Transverse colon (tissue), 4 donors: ENCODE results near the gene INO80. TPM values are rescaled to one million over a fixed set of nuclear protein-coding genes. Genes with fewer than 3 reads are reported as not detected.

Experiments used
- DNase-seq: peaks from one replicate; pipeline ENCODE4 v3.0.0-alpha.2; 2019
- H3K27ac ChIP-seq, 4 donors: fragments of 200-600 bp; sonication (generic); 2 replicates each; pipeline ENCODE4 v1.5.1; 2016 to 2018; ENCODE audit warnings: inconsistent platforms in 4 of 4
- H3K27me3 ChIP-seq: fragments of 200-600 bp; sonication (generic); 2 replicates; pipeline ENCODE4 v1.5.1; 2017; ENCODE audit warnings: inconsistent platforms
- H3K36me3 ChIP-seq, 4 donors: fragments of 200-600 bp; sonication (generic); 2 replicates each; pipeline ENCODE4 v1.5.1; 2017 to 2019; ENCODE audit warnings: inconsistent platforms in 4 of 4
- H3K4me1 ChIP-seq, 4 donors: fragments of 200-600 bp; sonication (generic); 2 replicates each; pipeline ENCODE4 v1.5.1; 2017 to 2020; ENCODE audit warnings: inconsistent platforms in 4 of 4
- H3K4me3 ChIP-seq, 4 donors: fragments of 200-600 bp; sonication (generic); 1 replicate in 1 of 4; 2 replicates in 3 of 4; pipeline versions ENCODE4 v1.5.1 to v1.6.1; 2017 to 2019; ENCODE audit warnings: inconsistent platforms in 4 of 4
- H3K9me3 ChIP-seq, 2 donors: fragments of 200-600 bp; sonication (generic); 2 replicates each; pipeline ENCODE4 v1.5.1; 2017 to 2019; ENCODE audit warnings: inconsistent platforms in 2 of 2
- EP300 ChIP-seq: sonication (generic); formaldehyde crosslinking; IDR thresholded peaks from one replicate; pipeline ENCODE4 v1.6.1; 2017; ENCODE audit warnings: antibody characterized with exemption, low read depth
- POLR2A ChIP-seq: fragments of 450-650 bp; IDR thresholded peaks from one replicate; pipeline ENCODE4 v1.6.1; 2016; ENCODE audit warnings: antibody characterized with exemption, mild to moderate bottlenecking, moderate library complexity
- POLR2AphosphoS5 ChIP-seq, 3 donors: sonication (generic); formaldehyde crosslinking; IDR thresholded peaks; one replicate each; pipeline ENCODE4 v1.6.1; 2016; ENCODE audit warnings: antibody characterized with exemption in 3 of 3
- WGBS, 2 donors: methylation state at CpG; one replicate each; pipeline ENCODE4 v1.1.5; 2018; ENCODE audit warnings: low coverage in 1 of 2; 5-methylcytosine and 5-hydroxymethylcytosine counted together
- in situ Hi-C, 4 donors: fragments of 200-750 bp; cut with MboI; loops; one replicate each; pipeline versions ENCODE4 v1.15.0 to v1.15.1; 2017; ENCODE audit warnings: low sequenced_read_pairs in 3 of 4, low pct_ligation_motif_present in 1 of 4, low pct_unique_long_range_greater_than_20kb in 1 of 4
- intact Hi-C: fragments of 100-400 bp; cut with DNase I; formaldehyde crosslinking; loops from one replicate; pipeline ENCODE4 v1.15.1; 2023; ENCODE audit warnings: low total_unique reads
- total RNA-seq, 4 donors: library from RNA; depleted of rRNA; stranded (reverse); fragments of >200 nt; gene quantifications; one replicate each; pipeline ENCODE4 v1.1.0, GENCODE V29; 2016
- TF ChIP-seq, protein P1 (sequence below), 5 experiments: fragments of 200-600 bp in 3 of 5; fragments of 450-650 bp in 2 of 5; sonication (generic) in 3 of 5; IDR thresholded peaks; 1 replicate in 2 of 5; 2 replicates in 3 of 5; pipeline ENCODE4 v1.5.1; 2016 to 2017; ENCODE audit warnings: antibody characterized with exemption in 5 of 5, inconsistent platforms in 3 of 5, mild to moderate bottlenecking in 2 of 5, moderate library complexity in 1 of 5

INO80 gene
- total RNA-seq, 4 donors from 2014 or later = 21.8 to 69.1 (median 29.8) TPM

DNA sequence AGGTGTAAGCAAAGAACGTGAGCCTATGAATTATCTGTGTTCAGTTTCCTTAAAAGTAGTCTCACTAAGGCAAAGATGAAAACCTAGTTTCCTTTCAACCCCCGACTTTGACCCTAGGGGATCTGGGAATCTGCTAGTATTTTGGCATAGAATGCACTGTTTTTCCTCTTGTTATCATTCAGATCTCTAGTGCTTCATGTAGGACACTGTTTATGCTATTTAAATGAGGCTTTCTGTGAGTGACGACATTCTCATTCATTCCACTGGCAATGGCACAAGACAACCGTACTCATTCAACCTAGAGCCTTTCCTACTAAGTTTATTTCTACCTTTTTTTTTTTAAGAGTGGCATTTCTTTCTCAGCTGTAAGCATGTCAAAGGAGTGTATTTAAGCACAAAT lies 95.8 kb downstream of the INO80 start:
- Histone ChIP-seq H3K4me3 (no peak overlapping the region), H3K27me3 (no peaks in the 10 kb centered on the region), H3K9me3 (no peaks in the 10 kb centered on the region), H3K27ac (no peak overlapping the region), H3K4me1 (peaks cover 0 to 39% (median 14%) of the 10 kb centered on the region in 4 donors), H3K36me3 (peaks cover 0 to 19% (median 4%) of the 10 kb centered on the region in 4 donors)
- TF ChIP-seq, protein P1, sequence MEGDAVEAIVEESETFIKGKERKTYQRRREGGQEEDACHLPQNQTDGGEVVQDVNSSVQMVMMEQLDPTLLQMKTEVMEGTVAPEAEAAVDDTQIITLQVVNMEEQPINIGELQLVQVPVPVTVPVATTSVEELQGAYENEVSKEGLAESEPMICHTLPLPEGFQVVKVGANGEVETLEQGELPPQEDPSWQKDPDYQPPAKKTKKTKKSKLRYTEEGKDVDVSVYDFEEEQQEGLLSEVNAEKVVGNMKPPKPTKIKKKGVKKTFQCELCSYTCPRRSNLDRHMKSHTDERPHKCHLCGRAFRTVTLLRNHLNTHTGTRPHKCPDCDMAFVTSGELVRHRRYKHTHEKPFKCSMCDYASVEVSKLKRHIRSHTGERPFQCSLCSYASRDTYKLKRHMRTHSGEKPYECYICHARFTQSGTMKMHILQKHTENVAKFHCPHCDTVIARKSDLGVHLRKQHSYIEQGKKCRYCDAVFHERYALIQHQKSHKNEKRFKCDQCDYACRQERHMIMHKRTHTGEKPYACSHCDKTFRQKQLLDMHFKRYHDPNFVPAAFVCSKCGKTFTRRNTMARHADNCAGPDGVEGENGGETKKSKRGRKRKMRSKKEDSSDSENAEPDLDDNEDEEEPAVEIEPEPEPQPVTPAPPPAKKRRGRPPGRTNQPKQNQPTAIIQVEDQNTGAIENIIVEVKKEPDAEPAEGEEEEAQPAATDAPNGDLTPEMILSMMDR (IDR thresholded peaks at IDR 0.05) = no peak
- TF ChIP-seq EP300 (no peak), POLR2A (no peak), POLR2AphosphoS5 (IDR thresholded peaks at IDR 0.05) (no peak)
- intact Hi-C loops (loop anchor here (5.0 kb wide), 1 partner anchor 118 kb away; no protein-coding TSS in a partner anchor), in situ Hi-C loops (loop anchor here (10.0 to 25.0 kb wide), 2 partner anchors 108 to 116 kb away; no protein-coding TSS in a partner anchor)
- WGBS, 2 donors = 78 to 81% methylated on average over 4 of the region's 4 CpGs
- DNase-seq = no peak

DNA sequence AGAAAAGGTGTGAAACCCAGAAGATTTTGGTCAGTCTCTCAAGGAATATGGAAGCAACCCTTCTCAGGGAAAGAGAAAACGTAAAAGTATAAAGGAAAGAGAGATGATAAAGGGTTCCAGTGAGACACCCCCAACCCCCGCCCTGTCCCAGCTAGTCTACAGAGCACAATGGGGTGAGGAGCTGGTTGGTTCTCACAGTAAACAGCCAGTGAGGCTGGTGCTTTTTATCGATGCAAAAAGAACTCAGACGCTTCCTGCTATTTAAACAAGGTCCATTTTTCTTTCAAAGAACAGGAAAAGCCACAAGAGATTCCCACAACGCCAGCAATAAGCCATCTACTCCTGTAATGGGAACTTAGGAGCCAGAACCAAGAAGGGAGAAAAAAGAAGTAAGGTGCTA lies 96.9 kb downstream of the INO80 start:
- H3K4me1 ChIP-seq = peaks cover 0 to 30% (median 11%) of the 10 kb centered on the region in 4 donors
- TF ChIP-seq POLR2A (no peak), POLR2AphosphoS5 (IDR thresholded peaks at IDR 0.05) (no peak), EP300 (no peak)
- TF ChIP-seq, protein P1 (IDR thresholded peaks at IDR 0.05) = no peak
- WGBS, 2 donors = 47 to 62% methylated on average over 3 to 5 of the region's 5 CpGs
- H3K27me3 ChIP-seq = no peaks in the 10 kb centered on the region
- no peaks in the 10 kb centered on the region for H3K9me3 ChIP-seq
- intact Hi-C loops = no loop called here
- H3K4me3 ChIP-seq = no peak overlapping the region
- H3K27ac ChIP-seq = no peak overlapping the region
- peaks cover 0 to 28% (median 10%) of the 10 kb centered on the region in 4 donors for H3K36me3 ChIP-seq
- in situ Hi-C loops = loop anchor here in 1 of 4 donors (25.0 kb wide), 1 partner anchor 107 kb away; no protein-coding TSS in a partner anchor
- DNase-seq = no peak

DNA sequence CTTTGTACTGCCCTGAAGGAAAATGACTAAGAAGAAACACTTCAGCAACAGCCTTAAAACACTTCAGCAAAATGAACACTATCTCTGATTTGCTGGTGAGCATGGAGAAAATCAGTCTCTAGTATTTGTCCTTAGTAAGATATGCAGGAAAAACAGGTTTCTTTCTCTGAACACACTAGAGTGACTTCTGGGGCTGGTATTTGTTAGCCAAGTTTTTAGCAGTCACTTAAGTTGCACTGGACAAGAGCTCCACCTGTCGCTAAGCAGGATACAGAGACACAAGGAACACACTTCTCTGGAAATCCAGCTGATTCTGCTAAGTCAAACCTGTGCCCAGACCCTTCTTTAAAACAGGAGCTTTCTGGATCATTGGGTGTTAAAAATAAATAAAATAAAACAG lies 97.5 kb downstream of the INO80 start:
- in situ Hi-C loops = loop anchor here in 1 of 4 donors (25.0 kb wide), 1 partner anchor 106 kb away; no protein-coding TSS in a partner anchor
- Histone ChIP-seq H3K27ac (no peak overlapping the region), H3K4me1 (peaks cover 0 to 33% (median 10%) of the 10 kb centered on the region in 4 donors), H3K9me3 (no peaks in the 10 kb centered on the region), H3K36me3 (peaks cover 0 to 28% (median 10%) of the 10 kb centered on the region in 4 donors), H3K27me3 (no peaks in the 10 kb centered on the region), H3K4me3 (no peak overlapping the region)
- TF ChIP-seq POLR2AphosphoS5 (IDR thresholded peaks at IDR 0.05) = no peak
- TF ChIP-seq, protein P1 (IDR thresholded peaks at IDR 0.05) = peak; percentile 27 to 59 (median 43)
- peak; percentile 53 for DNase-seq
- intact Hi-C loops = no loop called here
- 40% methylated on average over 1 of the region's 1 CpG for WGBS, 2 donors

DNA sequence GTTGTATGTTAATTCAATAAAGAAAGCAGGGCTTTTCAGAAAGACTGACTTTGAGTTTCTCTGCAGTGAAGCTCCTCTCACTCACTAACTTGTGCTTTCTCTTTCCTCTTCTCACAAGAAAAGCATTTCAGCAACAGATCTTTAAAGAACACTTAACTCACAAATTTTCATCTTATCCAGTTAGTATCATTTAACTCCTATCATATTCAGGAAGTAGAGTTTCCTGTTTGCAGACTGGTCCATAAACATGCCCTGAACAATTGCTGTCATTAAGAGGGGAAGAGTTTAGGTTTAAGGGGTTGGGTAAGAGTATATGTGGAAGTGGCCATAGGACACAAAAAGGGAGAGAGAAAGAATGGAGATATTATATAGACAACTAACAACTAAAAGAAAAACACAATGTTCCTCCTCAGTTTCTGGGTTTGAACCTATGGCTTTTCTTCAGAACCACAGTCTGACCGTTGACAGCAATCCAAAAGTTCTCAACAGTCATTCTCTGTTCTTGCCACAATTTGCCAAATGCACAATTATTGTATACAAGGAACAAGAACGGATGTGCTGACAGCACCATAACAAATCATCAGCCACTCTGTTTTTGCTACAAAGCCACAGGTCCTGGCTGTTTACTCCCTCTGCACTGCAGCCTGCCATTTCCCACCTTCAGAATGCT lies 98.9 kb downstream of the INO80 start:
- in situ Hi-C loops = loop anchor here in 1 of 4 donors (25.0 kb wide), 1 partner anchor 105 kb away; no protein-coding TSS in a partner anchor
- Histone ChIP-seq H3K27ac (peak overlapping the region in 1 of 4 donors; percentile 10), H3K4me3 (no peak overlapping the region), H3K4me1 (peaks cover 0 to 29% (median 10%) of the 10 kb centered on the region in 4 donors), H3K27me3 (no peaks in the 10 kb centered on the region), H3K9me3 (no peaks in the 10 kb centered on the region), H3K36me3 (peaks cover 0 to 28% (median 10%) of the 10 kb centered on the region in 4 donors)
- WGBS, 2 donors = 42 to 45% methylated on average over 2 of the region's 2 CpGs
- intact Hi-C loops = no loop called here
- TF ChIP-seq, protein P1 (IDR thresholded peaks at IDR 0.05) = no peak
- TF ChIP-seq EP300 (no peak), POLR2AphosphoS5 (IDR thresholded peaks at IDR 0.05) (no peak), POLR2A (no peak)
- DNase-seq = no peak
